Measurements from ENCODE around the gene GCC2. TPM values are rescaled to one million over a fixed set of nuclear protein-coding genes. Genes with fewer than 3 reads are reported as not detected.
A peak's percentile ranks its signal among the peaks of the same experiment; 100 is the strongest.
"Not testable (repeated sequence)": the region's sequence is repeated elsewhere in the genome, so short reads cannot be mapped to it uniquely, and the experiment has no call there.

GCC2 gene
- total RNA-seq, 1 donor = 44.2 TPM

- Histone ChIP-seq H3K27ac (ENCODE audit: low read depth, low read length) (peak overlapping the region; percentile 90), H3K4me3 (ENCODE audit: insufficient read depth, low read length) (peak overlapping the region; percentile 85), H3K79me2 (ENCODE audit: insufficient read depth, low read length) (peaks cover 22% of the 10 kb centered on the region), H2AFZ (ENCODE audit: low read length) (peak overlapping the region; percentile 98), H3K9me3 (ENCODE audit: low read depth, low read length) (no peaks in the 10 kb centered on the region), H4K20me1 (ENCODE audit: insufficient read depth, low read length) (no peaks in the 10 kb centered on the region), H3K27me3 (ENCODE audit: insufficient read depth, low read length) (no peaks in the 10 kb centered on the region), H3K4me2 (ENCODE audit: insufficient read depth, low read length) (peak overlapping the region; percentile 91), H3K4me1 (ENCODE audit: insufficient read depth, low read length) (peaks cover 10% of the 10 kb centered on the region), H3K36me3 (ENCODE audit: insufficient read depth, low read length) (peaks cover 26% of the 10 kb centered on the region)
- TF ChIP-seq CTCF (IDR thresholded peaks at IDR 0.05; ENCODE audit: extremely low read depth, low read depth, low read length) = no peak
- DNase-seq (ENCODE audit: insufficient read length, low spot score, missing footprints) = peak; percentile 85
Measured at GRCh38 chr2:108449410-108450130, 564 bp downstream of the GCC2 start.

- Histone ChIP-seq H3K27ac (ENCODE audit: low read depth, low read length) (no peak overlapping the region), H3K4me2 (ENCODE audit: insufficient read depth, low read length) (no peak overlapping the region), H3K79me2 (ENCODE audit: insufficient read depth, low read length) (peaks cover 22% of the 10 kb centered on the region), H3K9me3 (ENCODE audit: low read depth, low read length) (no peaks in the 10 kb centered on the region), H3K36me3 (ENCODE audit: insufficient read depth, low read length) (peaks cover 36% of the 10 kb centered on the region), H3K27me3 (ENCODE audit: insufficient read depth, low read length) (no peaks in the 10 kb centered on the region), H4K20me1 (ENCODE audit: insufficient read depth, low read length) (no peaks in the 10 kb centered on the region), H3K4me3 (ENCODE audit: insufficient read depth, low read length) (no peak overlapping the region), H3K4me1 (ENCODE audit: insufficient read depth, low read length) (peaks cover 10% of the 10 kb centered on the region), H2AFZ (ENCODE audit: low read length) (no peak overlapping the region)
- TF ChIP-seq CTCF (IDR thresholded peaks at IDR 0.05; ENCODE audit: extremely low read depth, low read depth, low read length) = no peak
- no peak for DNase-seq (ENCODE audit: insufficient read length, low spot score, missing footprints)
Measured at GRCh38 chr2:108450863-108451262, 1.9 kb downstream of the GCC2 start.

GRCh38 chr2:108451976-108452375, 3.0 kb downstream of the GCC2 start:
- Histone ChIP-seq H3K4me1 (ENCODE audit: insufficient read depth, low read length) (peaks cover 10% of the 10 kb centered on the region), H3K36me3 (ENCODE audit: insufficient read depth, low read length) (peaks cover 39% of the 10 kb centered on the region), H3K27me3 (ENCODE audit: insufficient read depth, low read length) (no peaks in the 10 kb centered on the region), H4K20me1 (ENCODE audit: insufficient read depth, low read length) (no peaks in the 10 kb centered on the region), H3K79me2 (ENCODE audit: insufficient read depth, low read length) (peaks cover 26% of the 10 kb centered on the region), H3K4me3 (ENCODE audit: insufficient read depth, low read length) (no peak overlapping the region), H2AFZ (ENCODE audit: low read length) (no peak overlapping the region), H3K4me2 (ENCODE audit: insufficient read depth, low read length) (no peak overlapping the region), H3K9me3 (ENCODE audit: low read depth, low read length) (no peaks in the 10 kb centered on the region), H3K27ac (ENCODE audit: low read depth, low read length) (no peak overlapping the region)
- peak; percentile 30 for DNase-seq (ENCODE audit: insufficient read length, low spot score, missing footprints)
- TF ChIP-seq CTCF (IDR thresholded peaks at IDR 0.05; ENCODE audit: extremely low read depth, low read depth, low read length) = no peak

GRCh38 chr2:108453530-108453929, 4.5 kb downstream of the GCC2 start:
- not testable (repeated sequence) for H4K20me1 ChIP-seq (ENCODE audit: insufficient read depth, low read length); H3K27me3 ChIP-seq (ENCODE audit: insufficient read depth, low read length); H3K4me1 ChIP-seq (ENCODE audit: insufficient read depth, low read length); H2AFZ ChIP-seq (ENCODE audit: low read length); H3K4me3 ChIP-seq (ENCODE audit: insufficient read depth, low read length); H3K27ac ChIP-seq (ENCODE audit: low read depth, low read length); DNase-seq (ENCODE audit: insufficient read length, low spot score, missing footprints); H3K9me3 ChIP-seq (ENCODE audit: low read depth, low read length); H3K4me2 ChIP-seq (ENCODE audit: insufficient read depth, low read length)
- Histone ChIP-seq H3K79me2 (ENCODE audit: insufficient read depth, low read length) (peaks cover 38% of the 10 kb centered on the region), H3K36me3 (ENCODE audit: insufficient read depth, low read length) (peaks cover 42% of the 10 kb centered on the region)

All from osteoblast (primary cell).